SK-N-SH (cell line): ENCODE data around the gene SNX3. TPM values are rescaled to one million over a fixed set of nuclear protein-coding genes. Genes with fewer than 3 reads are reported as not detected.
A peak's percentile ranks its signal among the peaks of the same experiment; 100 is the strongest.

Source experiments
- CTCF ChIA-PET: fragments of 300-600, 350-600 bp; formaldehyde crosslinking; extraction: SDS; loops from one replicate; lab custom pipeline; 2021; lab: Yijun Ruan, JAX
- POLR2A ChIA-PET: fragments of 350-600 bp; sonication (Branson Sonifier 250); formaldehyde crosslinking; extraction: SDS; loops from one replicate; lab custom pipeline; 2020; ENCODE audit warnings: antibody characterized with exemption, inconsistent platforms; lab: Yijun Ruan, JAX
- DNase-seq: peaks from one replicate; pipeline ENCODE4 v3.0.0; 2012
- H2AFZ ChIP-seq: fragments of 200-600 bp; sonication (generic); 2 replicates; pipeline ENCODE4 v1.8.1; 2016; ENCODE audit warnings: antibody characterized with exemption, mild to moderate bottlenecking, low read depth
- H3F3A ChIP-seq: fragments of 200-600 bp; sonication (generic); replicated peaks from 2 replicates; pipeline ENCODE3; 2016; ENCODE audit warnings: antibody characterized with exemption, mild to moderate bottlenecking; ENCODE audit not compliant: insufficient read depth
- H3K27ac ChIP-seq, 2 experiments: fragments of 200-500 bp in 1 of 2; fragments of 200-600 bp in 1 of 2; sonication (Bioruptor generic) in 1 of 2; sonication (generic), shearing (Covaris generic) in 1 of 2; 2 replicates each; pipeline versions ENCODE4 v1.5.1 to v1.6.1; 2014 to 2016; ENCODE audit warnings: low read depth in 2 of 2, inconsistent platforms in 1 of 2, low read length in 1 of 2, mild to moderate bottlenecking in 1 of 2, mixed read lengths in 1 of 2
- H3K27me3 ChIP-seq: fragments of 200-600 bp; sonication (generic), shearing (Covaris generic); 2 replicates; pipeline ENCODE4 v1.6.1; 2016; ENCODE audit warnings: mixed run types; ENCODE audit not compliant: insufficient read depth
- H3K36me3 ChIP-seq, 2 experiments: fragments of 200-500 bp in 1 of 2; fragments of 200-600 bp in 1 of 2; sonication (Bioruptor generic) in 1 of 2; sonication (generic) in 1 of 2; replicated peaks in 1 of 2; 2 replicates each; pipeline versions ENCODE3 to v1.5.1; 2014 to 2016; ENCODE audit warnings: low read length in 1 of 2, mild to moderate bottlenecking in 1 of 2; ENCODE audit not compliant: insufficient read depth in 2 of 2, control insufficient read depth in 1 of 2
- H3K4me1 ChIP-seq, 2 experiments: fragments of 200-500 bp in 1 of 2; fragments of 200-600 bp in 1 of 2; sonication (Bioruptor generic) in 1 of 2; sonication (generic), shearing (Covaris generic) in 1 of 2; 2 replicates each; pipeline versions ENCODE4 v1.5.1 to v1.6.1; 2014 to 2016; ENCODE audit warnings: low read depth in 1 of 2, low read length in 1 of 2, mixed run types in 1 of 2; ENCODE audit not compliant: insufficient read depth in 2 of 2, control insufficient read depth in 1 of 2
- H3K4me2 ChIP-seq: fragments of 200-600 bp; sonication (generic), shearing (Covaris generic); 2 replicates; pipeline ENCODE4 v1.6.1; 2017; ENCODE audit warnings: mixed run types
- H3K4me3 ChIP-seq, 2 experiments: fragments of 200-500 bp in 1 of 2; fragments of 200-600 bp in 1 of 2; sonication (Bioruptor generic) in 1 of 2; sonication (generic), shearing (Covaris generic) in 1 of 2; 2 replicates each; pipeline versions ENCODE4 v1.5.1 to v1.8.1; 2014 to 2016; ENCODE audit warnings: low read depth in 2 of 2, inconsistent platforms in 1 of 2, low read length in 1 of 2, mild to moderate bottlenecking in 1 of 2, mixed read lengths in 1 of 2, moderate library complexity in 1 of 2
- H3K79me2 ChIP-seq: fragments of 200-600 bp; sonication (generic); 2 replicates; pipeline ENCODE4 v1.8.1; 2017; ENCODE audit warnings: mild to moderate bottlenecking; ENCODE audit not compliant: insufficient read depth
- H3K9ac ChIP-seq: fragments of 200-600 bp; sonication (generic); 2 replicates; pipeline ENCODE4 v1.6.1; 2017; ENCODE audit warnings: mixed run types
- H3K9me2 ChIP-seq: fragments of 200-600 bp; sonication (generic); 2 replicates; pipeline ENCODE4 v1.6.1; 2017; ENCODE audit warnings: mixed run types
- H3K9me3 ChIP-seq: fragments of 200-600 bp; sonication (generic); 2 replicates; pipeline ENCODE4 v1.6.1; 2017; ENCODE audit warnings: mixed run types, mild to moderate bottlenecking, moderate library complexity
- H4K20me1 ChIP-seq: fragments of 200-600 bp; sonication (generic); 2 replicates; pipeline ENCODE4 v1.6.1; 2017; ENCODE audit warnings: mild to moderate bottlenecking, mixed run types; ENCODE audit not compliant: insufficient read depth
- EP300 ChIP-seq, 2 experiments: IDR thresholded peaks; 2 replicates each; pipeline versions ENCODE4 v1.4.0 to v1.6.1; 2012; ENCODE audit warnings: borderline replicate concordance in 1 of 2, low read depth in 1 of 2, low read length in 1 of 2
- FOXJ3 ChIP-seq: sonication (generic); formaldehyde crosslinking; IDR thresholded peaks from 2 replicates; pipeline ENCODE4 v1.5.1; 2020; ENCODE audit warnings: mild to moderate bottlenecking, missing genetic modification reagents
- FOXM1 ChIP-seq: IDR thresholded peaks from 2 replicates; pipeline ENCODE4 v1.4.0; 2012; ENCODE audit warnings: low read depth, mild to moderate bottlenecking
- GATA2 ChIP-seq: sonication (generic); formaldehyde crosslinking; IDR thresholded peaks from 2 replicates; pipeline ENCODE4 v1.5.0; 2020; ENCODE audit warnings: mild to moderate bottlenecking, missing genetic modification reagents
- JUND ChIP-seq: IDR thresholded peaks from 2 replicates; pipeline ENCODE4 v1.4.0; 2012
- MEF2A ChIP-seq: IDR thresholded peaks from 2 replicates; pipeline ENCODE4 v1.4.0; 2012; ENCODE audit warnings: low read depth, borderline replicate concordance
- MXI1 ChIP-seq: IDR thresholded peaks from 2 replicates; pipeline ENCODE4 v1.6.1; 2012; ENCODE audit warnings: mild to moderate bottlenecking, low read depth, low read length, improper control_type of control experiment
- NFIC ChIP-seq: IDR thresholded peaks from 2 replicates; pipeline ENCODE4 v1.4.0; 2012; ENCODE audit warnings: borderline replicate concordance
- POLR2AphosphoS5 ChIP-seq: IDR thresholded peaks from 2 replicates; pipeline ENCODE4 v1.6.1; 2012; ENCODE audit warnings: low read depth, low read length
- REST ChIP-seq: IDR thresholded peaks from 2 replicates; pipeline ENCODE4 v1.6.1; 2012; ENCODE audit warnings: mild to moderate bottlenecking, low read depth, low read length, moderate library complexity
- RXRA ChIP-seq: IDR thresholded peaks from 2 replicates; pipeline ENCODE4 v1.4.0; 2012; ENCODE audit warnings: low read depth, mild to moderate bottlenecking, borderline replicate concordance
- TAF1 ChIP-seq: IDR thresholded peaks from 2 replicates; pipeline ENCODE4 v1.6.1; 2012; ENCODE audit warnings: low read depth, mild to moderate bottlenecking, low read length, moderate library complexity, borderline replicate concordance
- TCF12 ChIP-seq: IDR thresholded peaks from 2 replicates; pipeline ENCODE4 v1.4.0; 2012
- TEAD4 ChIP-seq: IDR thresholded peaks from 2 replicates; pipeline ENCODE4 v1.4.0; 2012; ENCODE audit warnings: mild to moderate bottlenecking, borderline replicate concordance; ENCODE audit not compliant: insufficient read depth
- WGBS: methylation state at CpG from one replicate; pipeline ENCODE4 v1.1.6; 2017; ENCODE audit warnings: low lambda C conversion rate; 5-methylcytosine and 5-hydroxymethylcytosine counted together
- polyA plus RNA-seq, 3 experiments: library from polyadenylated mRNA; depleted of rRNA; stranded (reverse); fragments of >200 nt; gene quantifications; 2 replicates each; pipeline ENCODE4 v1.2.3, GENCODE V29; 2012

Gene SNX3
- polyA plus RNA-seq, 1 of the 3 experiments (the other 2 are of a cell fraction): 105 TPM

- POLR2A ChIA-PET: no interaction called here
- H3K79me2 ChIP-seq: no peaks in the 10 kb centered on the region
- H3K27me3 ChIP-seq: peaks cover 4% of the 10 kb centered on the region
These were observed 85.7 kb downstream of the SNX3 start for GRCh38 chr6:108175176-108175591.

GRCh38 chr6:108174371-108175175 is 86.3 kb downstream of the SNX3 start:
- H2AFZ ChIP-seq: no peak overlapping the region
- CTCF ChIA-PET: interaction anchor here (0.5 to 1.0 kb wide), 3 partner anchors 9 to 1142 kb away, joined by 3 to 8 read pairs (median 6); no protein-coding TSS in a partner anchor

More at GRCh38 chr6:108175176-108175591, 85.7 kb downstream of the SNX3 start:
- no peaks in the 10 kb centered on the region for H3K36me3 ChIP-seq
- H3K9ac ChIP-seq: no peak overlapping the region
- H2AFZ ChIP-seq: no peak overlapping the region
- no peaks in the 10 kb centered on the region for H3K9me2 ChIP-seq
- H3K4me2 ChIP-seq: no peak overlapping the region
- H3K27ac ChIP-seq: no peak overlapping the region
- TF ChIP-seq MEF2A (no peak), RXRA (no peak), TAF1 (no peak), POLR2AphosphoS5 (no peak), NFIC (no peak), FOXM1 (no peak), TEAD4 (no peak), EP300 (IDR thresholded peaks at IDR 0.05; ENCODE audit: borderline replicate concordance in 1 of 2, low read depth in 1 of 2, low read length in 1 of 2) (no peak), TCF12 (no peak), MXI1 (no peak), JUND (no peak), FOXJ3 (CRISPR knock-in tag) (no peak), GATA2 (no peak)
- TF ChIP-seq, all 33 proteins: peak for 0
- H3K4me1 ChIP-seq: no peaks in the 10 kb centered on the region
- H3F3A ChIP-seq: no peaks in the 10 kb centered on the region
- H3K9me3 ChIP-seq: no peaks in the 10 kb centered on the region
- CTCF ChIA-PET: interaction anchor here (0.5 to 1.4 kb wide), 2 partner anchors 16 to 1141 kb away, joined by 3 to 8 read pairs; no protein-coding TSS in a partner anchor
- H4K20me1 ChIP-seq: no peaks in the 10 kb centered on the region
- WGBS: 87% methylated on average over 22 of the region's 22 CpGs
- H3K4me3 ChIP-seq: no peak overlapping the region
- no peak for DNase-seq

More at GRCh38 chr6:108174371-108175175, 86.3 kb downstream of the SNX3 start:
- no peaks in the 10 kb centered on the region for H3F3A ChIP-seq
- no peak overlapping the region for H3K9ac ChIP-seq
- H3K9me2 ChIP-seq: no peaks in the 10 kb centered on the region
- no peak overlapping the region for H3K4me2 ChIP-seq
- no peak overlapping the region for H3K4me3 ChIP-seq
- no peak overlapping the region for H3K27ac ChIP-seq
- H3K36me3 ChIP-seq: no peaks in the 10 kb centered on the region
- WGBS: 81% methylated on average over 32 of the region's 43 CpGs
- no peaks in the 10 kb centered on the region for H3K9me3 ChIP-seq
- no peaks in the 10 kb centered on the region; the same call in 1 of the 2 replicates for H3K27me3 ChIP-seq
- H3K79me2 ChIP-seq: no peaks in the 10 kb centered on the region
- H3K4me1 ChIP-seq: no peaks in the 10 kb centered on the region
- TF ChIP-seq TAF1 (no peak), REST (peak; percentile 78; the same call in 1 of the 2 replicates)
- peak; percentile 16 for DNase-seq
- no peaks in the 10 kb centered on the region for H4K20me1 ChIP-seq
- POLR2A ChIA-PET: no interaction called here
